MM.1S (cell line): Measurements from ENCODE around the gene BCAS3.

Source experiments
- DNase-seq: peaks from one replicate; pipeline ENCODE4 v3.0.0-alpha.2; 2015
- H2AFZ ChIP-seq: fragments of 300-600 bp; sonication (generic); 2 replicates; pipeline ENCODE4 v1.6.0; 2016; ENCODE audit warnings: antibody characterized with exemption, low read length
- H3F3A ChIP-seq: fragments of 300-600 bp; sonication (generic); 2 replicates; pipeline ENCODE4 v1.6.1; 2016; ENCODE audit warnings: mild to moderate bottlenecking, antibody characterized with exemption, low read length, moderate library complexity, mixed read lengths; ENCODE audit not compliant: insufficient read depth
- H3K27ac ChIP-seq: fragments of 300-600 bp; sonication (generic); 2 replicates; pipeline ENCODE4 v1.5.1; 2016; ENCODE audit warnings: mild to moderate bottlenecking, low read length
- H3K27me3 ChIP-seq: fragments of 300-600 bp; sonication (generic); replicated peaks from 2 replicates; pipeline ENCODE4 v1.6.0; 2016; ENCODE audit warnings: low read length; ENCODE audit not compliant: insufficient read depth
- H3K36me3 ChIP-seq: fragments of 300-600 bp; sonication (generic); replicated peaks from 2 replicates; pipeline ENCODE4 v1.6.1; 2016; ENCODE audit warnings: mild to moderate bottlenecking, low read length, mixed read lengths; ENCODE audit not compliant: insufficient read depth
- H3K4me1 ChIP-seq: fragments of 300-600 bp; sonication (generic); 2 replicates; pipeline ENCODE4 v1.6.1; 2016; ENCODE audit warnings: low read length, mixed read lengths
- H3K4me2 ChIP-seq: fragments of 300-600 bp; sonication (generic); 2 replicates; pipeline ENCODE4 v1.6.0; 2016; ENCODE audit warnings: low read depth, low read length
- H3K4me3 ChIP-seq: fragments of 300-600 bp; sonication (generic); 2 replicates; pipeline ENCODE4 v1.5.1; 2016; ENCODE audit warnings: low read length, mixed read lengths
- H3K79me2 ChIP-seq: fragments of 300-600 bp; sonication (generic); 2 replicates; pipeline ENCODE4 v1.6.1; 2016; ENCODE audit warnings: mixed run types, low read length, mixed read lengths
- H3K9ac ChIP-seq: fragments of 300-600 bp; sonication (generic); 2 replicates; pipeline ENCODE4 v1.6.1; 2016; ENCODE audit warnings: low read length, mixed read lengths
- H3K9me2 ChIP-seq: fragments of 300-600 bp; sonication (generic); replicated peaks from 2 replicates; pipeline ENCODE4 v1.6.1; 2016; ENCODE audit warnings: mild to moderate bottlenecking, low read length, mixed read lengths; ENCODE audit not compliant: insufficient read depth
- H3K9me3 ChIP-seq: fragments of 300-600 bp; sonication (generic); replicated peaks from 2 replicates; pipeline ENCODE4 v1.6.1; 2016; ENCODE audit warnings: mild to moderate bottlenecking, low read length, mixed read lengths; ENCODE audit not compliant: insufficient read depth
- H4K20me1 ChIP-seq: fragments of 300-600 bp; sonication (generic); 2 replicates; pipeline ENCODE4 v1.6.1; 2016; ENCODE audit warnings: mild to moderate bottlenecking, low read length, moderate library complexity, mixed read lengths; ENCODE audit not compliant: insufficient read depth
- CTCF ChIP-seq: fragments of 300-600 bp; sonication (generic); IDR thresholded peaks from 2 replicates; pipeline ENCODE4 v1.5.1; 2016; ENCODE audit warnings: antibody characterized with exemption, low read length, mixed read lengths
- EZH2 ChIP-seq: fragments of 300-600 bp; sonication (generic); optimal IDR thresholded peaks from 2 replicates; pipeline ENCODE3; 2017; ENCODE audit warnings: low read depth, mild to moderate bottlenecking, antibody characterized with exemption, low read length, mixed read lengths
- EZH2phosphoT487 ChIP-seq: fragments of 300-600 bp; sonication (generic); IDR thresholded peaks from 2 replicates; pipeline ENCODE4 v1.6.1; 2018; ENCODE audit warnings: antibody characterized with exemption, low read length

The BCAS3 gene

GRCh38 chr17:61335105-61335844 lies 657.6 kb downstream of the BCAS3 start:
- no peaks in the 10 kb centered on the region for H3K36me3 ChIP-seq
- no peak overlapping the region for H3K27ac ChIP-seq
- no peaks in the 10 kb centered on the region for H3K9me2 ChIP-seq
- no peaks in the 10 kb centered on the region for H3K79me2 ChIP-seq
- no peak for DNase-seq
- no peak overlapping the region for H3K4me3 ChIP-seq
- no peak overlapping the region for H3K9ac ChIP-seq
- no peaks in the 10 kb centered on the region for H3K4me1 ChIP-seq
- H2AFZ ChIP-seq: no peak overlapping the region
- H3K4me2 ChIP-seq: no peak overlapping the region
- H4K20me1 ChIP-seq: no peaks in the 10 kb centered on the region
- no peaks in the 10 kb centered on the region for H3F3A ChIP-seq
- H3K27me3 ChIP-seq: no peaks in the 10 kb centered on the region
- no peak for TF ChIP-seq EZH2
- TF ChIP-seq CTCF: no peak
- no peak for TF ChIP-seq EZH2phosphoT487
- H3K9me3 ChIP-seq: no peaks in the 10 kb centered on the region

GRCh38 chr17:61335845-61336655 lies 658.4 kb downstream of the BCAS3 start:
- no peaks in the 10 kb centered on the region for H3K79me2 ChIP-seq
- H3K4me1 ChIP-seq: no peaks in the 10 kb centered on the region
- H3K27ac ChIP-seq: no peak overlapping the region
- no peaks in the 10 kb centered on the region for H3F3A ChIP-seq
- DNase-seq: no peak
- no peak overlapping the region for H3K4me3 ChIP-seq
- no peaks in the 10 kb centered on the region for H3K27me3 ChIP-seq
- H3K9me3 ChIP-seq: no peaks in the 10 kb centered on the region
- H3K36me3 ChIP-seq: no peaks in the 10 kb centered on the region
- no peak overlapping the region for H3K9ac ChIP-seq
- no peak overlapping the region for H2AFZ ChIP-seq
- TF ChIP-seq CTCF (no peak), EZH2 (no peak), EZH2phosphoT487 (no peak)
- H3K9me2 ChIP-seq: no peaks in the 10 kb centered on the region
- H4K20me1 ChIP-seq: no peaks in the 10 kb centered on the region
- no peak overlapping the region for H3K4me2 ChIP-seq

GRCh38 chr17:61337290-61337689 lies 659.6 kb downstream of the BCAS3 start:
- TF ChIP-seq EZH2: no peak
- no peak for TF ChIP-seq EZH2phosphoT487
- TF ChIP-seq CTCF: no peak
- H3K9ac ChIP-seq: no peak overlapping the region
- no peak overlapping the region for H2AFZ ChIP-seq
- H3K9me2 ChIP-seq: no peaks in the 10 kb centered on the region
- H3K27me3 ChIP-seq: no peaks in the 10 kb centered on the region
- no peaks in the 10 kb centered on the region for H4K20me1 ChIP-seq
- H3K4me1 ChIP-seq: no peaks in the 10 kb centered on the region
- H3K36me3 ChIP-seq: no peaks in the 10 kb centered on the region
- no peak overlapping the region for H3K4me2 ChIP-seq
- H3K79me2 ChIP-seq: no peaks in the 10 kb centered on the region
- H3K27ac ChIP-seq: no peak overlapping the region
- H3F3A ChIP-seq: no peaks in the 10 kb centered on the region
- no peaks in the 10 kb centered on the region for H3K9me3 ChIP-seq
- no peak for DNase-seq
- no peak overlapping the region for H3K4me3 ChIP-seq
